NCI-H2107 treated with DMSO at 0.1 percent for 48 hours (cell line): ENCODE measurements around the gene PGAM5.

Source experiments
- DNase-seq: peaks from one replicate; lab custom pipeline; 2025; ENCODE audit not compliant: unreplicated experiment; lab: John Stamatoyannopoulos, UW

PGAM5 gene

DNA sequence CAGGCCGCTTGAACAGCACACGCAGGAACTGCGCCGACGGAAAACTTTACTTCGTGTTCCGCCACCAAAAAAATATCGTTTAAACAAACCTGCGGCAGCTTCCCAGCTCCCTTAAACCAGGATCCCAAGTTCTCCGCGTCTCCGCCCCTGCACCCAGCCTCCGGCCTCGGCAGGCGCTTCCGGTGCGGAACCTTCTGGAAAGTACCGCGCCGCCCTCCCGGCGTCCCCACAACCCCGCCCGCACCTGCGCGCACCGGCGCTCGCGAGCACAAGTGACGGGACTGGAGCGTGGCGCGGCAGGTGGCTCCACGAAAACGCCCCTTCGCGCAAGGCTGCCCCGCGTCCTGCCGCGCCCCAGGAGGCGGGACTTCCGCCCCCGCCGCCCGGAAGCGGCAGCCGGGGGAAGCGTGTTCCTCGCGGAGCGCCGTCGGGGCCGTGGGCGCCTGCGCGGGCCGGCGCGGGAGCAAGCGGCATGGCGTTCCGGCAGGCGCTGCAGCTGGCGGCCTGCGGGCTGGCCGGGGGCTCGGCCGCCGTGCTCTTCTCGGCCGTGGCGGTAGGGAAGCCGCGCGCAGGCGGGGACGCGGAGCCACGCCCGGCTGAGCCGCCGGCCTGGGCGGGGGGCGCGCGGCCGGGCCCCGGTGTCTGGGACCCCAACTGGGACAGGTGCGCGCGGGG is at the start of gene PGAM5:
Gene PGAM5, plus strand, starts transcription at position 438 of the 675 bp plus-strand sequence. Its CDS starts 35 bp downstream, at position 473.
- DNase-seq, result peak; percentile 35

- no peak for DNase-seq
Measured at GRCh38 chr12:132660996-132661395, 49.6 kb upstream of the PGAM5 start.

GRCh38 chr12:132661972-132662371 is 48.7 kb upstream of the PGAM5 start:
- no peak for DNase-seq

DNA sequence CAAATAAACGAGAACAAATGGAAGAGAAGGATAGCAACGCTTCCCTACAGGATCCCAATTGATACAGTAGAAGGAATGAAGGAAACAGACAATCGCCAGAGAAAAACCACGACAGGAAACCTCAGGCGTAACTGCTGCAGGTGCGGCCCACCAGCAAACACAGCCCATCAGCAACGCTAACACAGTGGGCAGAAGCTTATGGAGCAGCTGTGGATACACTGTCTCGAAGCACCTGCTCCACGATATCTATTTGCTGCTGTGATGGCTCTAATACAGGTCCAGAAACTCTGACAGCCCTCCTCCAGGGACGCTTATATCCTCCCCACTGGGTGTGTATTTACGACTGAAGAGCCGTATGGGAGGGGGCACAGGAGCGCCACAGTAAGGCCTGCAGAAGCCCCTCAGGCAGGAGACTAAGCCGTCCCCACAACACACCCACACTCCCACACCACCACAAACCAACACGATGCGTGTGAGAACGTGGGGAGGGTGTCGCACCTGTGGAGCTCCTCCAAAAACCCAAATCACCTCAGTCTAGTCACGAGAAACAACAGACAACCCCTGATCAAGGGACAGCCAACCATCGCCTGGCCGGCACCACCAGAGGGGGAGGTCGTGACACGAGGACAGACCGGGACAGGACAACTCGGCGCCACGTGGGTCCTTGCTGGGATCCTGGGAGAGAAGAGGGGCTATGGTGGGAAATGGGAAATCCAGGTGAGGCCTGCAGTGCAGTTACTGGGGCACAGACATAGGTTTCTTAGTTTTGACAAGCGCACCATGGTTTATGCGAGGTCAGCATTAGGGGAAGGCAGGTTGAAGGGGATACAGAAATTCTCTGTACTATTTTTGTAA is 47.5 kb upstream of the PGAM5 start:
- no peak for DNase-seq

- DNase-seq, result no peak
Measured at GRCh38 chr12:132664206-132665148, 46.2 kb upstream of the PGAM5 start.

- no peak for DNase-seq
Measured at GRCh38 chr12:132665149-132665491, 45.5 kb upstream of the PGAM5 start.

GRCh38 chr12:132665794-132666193 is 44.8 kb upstream of the PGAM5 start:
- no peak for DNase-seq

- no peak for DNase-seq
Measured at GRCh38 chr12:132668191-132669088, 42.2 kb upstream of the PGAM5 start.

GRCh38 chr12:132669166-132669879 is 41.3 kb upstream of the PGAM5 start:
- no peak for DNase-seq

GRCh38 chr12:132672116-132672515 is 38.5 kb upstream of the PGAM5 start:
- no peak for DNase-seq

DNA sequence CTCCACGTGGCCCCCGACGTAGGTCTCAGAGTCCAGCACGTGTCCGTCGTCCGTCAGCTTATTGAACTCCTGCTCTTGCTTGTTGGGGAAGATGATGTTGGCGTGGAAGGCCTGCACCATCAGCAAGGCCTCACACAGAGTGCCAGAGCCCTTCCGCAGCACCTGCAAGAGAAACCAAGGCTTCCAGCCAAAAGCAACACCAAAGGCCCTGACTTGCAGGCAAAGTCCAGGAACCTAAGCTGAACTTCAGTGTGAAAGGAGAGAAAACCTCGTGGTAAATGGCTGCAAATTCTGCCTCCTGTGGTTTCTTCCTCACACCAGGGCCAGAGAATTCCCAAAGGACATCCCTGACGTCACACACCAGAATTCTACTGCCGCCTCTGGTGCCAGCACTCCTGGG is 38.0 kb upstream of the PGAM5 start:
- no peak for DNase-seq

- no peak for DNase-seq
Measured at GRCh38 chr12:132673288-132674179, 37.1 kb upstream of the PGAM5 start.

DNA sequence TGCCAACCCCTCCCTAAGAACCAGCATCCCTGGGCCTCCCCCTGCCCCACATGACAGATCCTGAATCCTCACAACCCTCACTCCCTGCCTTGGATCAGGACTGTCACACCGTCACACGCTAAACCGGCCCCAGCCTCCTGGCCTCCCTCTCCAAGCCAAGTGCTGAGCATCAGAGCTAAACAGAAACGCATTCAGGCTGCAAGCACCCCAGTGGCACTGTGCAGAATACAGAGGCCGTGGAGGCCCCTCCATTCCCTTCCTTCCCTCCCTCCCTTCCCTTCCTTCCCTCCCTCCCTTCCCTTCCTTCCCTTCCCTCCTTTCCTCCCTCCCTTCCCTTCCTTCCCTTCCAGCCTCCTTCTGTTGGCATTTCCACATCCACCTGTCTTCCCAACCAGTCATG is 36.1 kb upstream of the PGAM5 start:
- no peak for DNase-seq

DNA sequence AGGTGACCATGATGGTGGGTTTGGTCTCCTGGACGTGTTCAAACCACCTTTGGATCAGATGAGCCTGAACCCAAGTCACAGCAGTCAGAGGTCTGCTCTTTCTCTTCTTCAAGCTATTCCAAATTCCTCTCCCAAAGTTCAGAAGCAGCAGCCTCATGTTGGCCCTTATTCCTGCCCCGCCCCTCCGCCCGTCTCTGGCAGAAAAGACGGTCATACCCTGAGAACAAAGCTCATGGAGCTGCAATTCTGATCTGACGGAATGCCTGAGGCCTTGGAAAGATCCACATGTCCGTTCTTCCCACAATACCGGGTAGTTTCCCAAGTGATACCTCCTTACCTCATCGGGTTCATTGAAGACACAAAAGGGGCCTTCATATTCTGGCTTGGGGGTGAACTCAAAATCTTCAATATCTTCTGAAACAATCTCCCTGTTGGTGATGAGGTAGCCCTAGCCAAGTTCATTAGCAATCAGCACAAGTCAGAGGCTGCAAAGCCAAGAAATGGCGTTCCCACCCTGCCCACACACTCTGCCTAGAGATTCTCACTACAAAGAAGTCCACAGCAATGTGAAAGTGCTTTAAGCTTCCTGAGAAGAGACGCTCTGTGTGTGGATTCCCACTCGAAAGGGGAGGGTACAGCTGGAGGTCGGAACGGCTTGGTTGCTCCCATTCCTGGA is 34.7 kb upstream of the PGAM5 start:
- no peak for DNase-seq

DNA sequence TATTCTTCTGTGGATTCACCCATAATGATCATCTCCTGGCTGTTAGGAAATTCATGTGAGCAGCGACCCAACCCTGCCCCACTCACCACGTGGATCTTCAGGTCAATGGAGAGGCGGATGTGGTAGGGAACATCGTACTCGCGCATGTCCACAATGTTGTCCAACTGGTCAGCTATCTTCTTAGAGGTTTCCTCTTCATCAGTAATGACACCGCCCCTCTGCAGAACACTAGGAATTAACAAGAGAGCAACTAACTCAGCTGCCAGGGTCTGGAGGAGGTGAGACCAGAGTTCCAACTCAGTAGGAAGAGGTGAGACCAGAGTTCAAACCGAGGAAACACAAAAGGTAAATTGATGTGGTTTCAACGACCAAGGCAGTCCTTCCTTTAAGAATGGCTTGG is 33.1 kb upstream of the PGAM5 start:
- DNase-seq, result no peak

DNA sequence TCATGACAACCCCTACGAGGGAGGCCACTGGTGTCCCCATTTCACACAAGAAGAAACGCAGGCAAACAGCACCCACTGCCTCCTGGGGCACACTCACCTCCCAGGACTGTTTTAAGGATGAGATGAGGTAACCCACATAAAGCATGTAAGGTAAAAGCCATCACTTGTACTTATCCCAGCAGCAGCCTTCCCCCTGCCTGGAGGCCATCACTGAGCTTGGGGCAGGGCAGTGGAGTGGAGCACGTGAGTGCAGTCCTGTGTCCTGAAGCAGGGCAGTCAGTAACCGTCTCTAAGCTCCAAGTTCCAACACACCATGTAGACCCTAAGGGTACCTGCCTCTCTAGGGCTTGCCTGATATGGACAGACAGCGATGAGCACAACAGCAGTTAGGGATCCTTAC is 25.2 kb upstream of the PGAM5 start:
- DNase-seq, result no peak

GRCh38 chr12:132686825-132687210 is 23.8 kb upstream of the PGAM5 start:
- DNase-seq, result no peak
